HG03521 (cell line): ENCODE results near the gene SH3RF1.

ENCODE experiments used
- ATAC-seq: cut with Tn5 transposase; IDR thresholded peaks from one replicate; pipeline ENCODE4 v1.9.1; 2021; ENCODE audit warnings: mild to moderate bottlenecking, moderate library complexity; ENCODE audit not compliant: unreplicated experiment

SH3RF1 gene

GRCh38 chr4:169167957-169168858, 102.5 kb downstream of the SH3RF1 start:
- peak; percentile 92 for ATAC-seq

GRCh38 chr4:169164669-169165415, 105.9 kb downstream of the SH3RF1 start:
- no peak for ATAC-seq

DNA sequence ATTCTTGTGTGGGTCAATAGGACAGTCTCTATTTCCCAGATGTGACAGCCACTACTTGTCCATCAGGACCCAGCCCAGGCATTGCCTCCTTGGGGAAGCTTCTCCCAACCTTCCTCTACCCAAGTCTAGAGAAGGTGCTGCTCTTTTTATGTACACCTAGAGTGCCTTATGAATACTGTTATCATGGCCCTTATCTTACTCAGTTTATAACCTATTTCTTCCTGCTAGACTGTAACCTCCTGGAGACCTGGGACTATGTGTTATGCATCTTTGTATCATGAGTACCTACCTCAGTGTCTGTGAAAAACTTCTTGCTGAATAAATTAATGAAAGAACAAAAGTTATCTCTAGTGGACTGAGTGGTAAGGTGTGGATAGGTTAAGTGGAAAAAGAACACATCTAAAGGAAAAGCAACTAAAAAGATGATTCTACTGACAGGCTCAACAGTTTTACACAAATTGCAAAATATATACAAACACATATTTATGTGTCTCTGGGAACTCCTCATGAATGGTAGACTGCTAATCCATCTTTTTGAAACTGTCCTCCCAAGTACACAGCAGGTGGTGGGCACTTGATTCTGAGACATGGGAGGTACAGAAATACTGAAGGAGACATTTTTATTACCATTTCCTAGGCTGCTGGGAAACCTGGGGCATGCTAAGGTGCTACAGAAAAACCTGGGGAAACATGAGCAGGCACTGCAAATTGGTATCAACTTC, 106.6 kb downstream of the SH3RF1 start:
- ATAC-seq, result no peak

DNA sequence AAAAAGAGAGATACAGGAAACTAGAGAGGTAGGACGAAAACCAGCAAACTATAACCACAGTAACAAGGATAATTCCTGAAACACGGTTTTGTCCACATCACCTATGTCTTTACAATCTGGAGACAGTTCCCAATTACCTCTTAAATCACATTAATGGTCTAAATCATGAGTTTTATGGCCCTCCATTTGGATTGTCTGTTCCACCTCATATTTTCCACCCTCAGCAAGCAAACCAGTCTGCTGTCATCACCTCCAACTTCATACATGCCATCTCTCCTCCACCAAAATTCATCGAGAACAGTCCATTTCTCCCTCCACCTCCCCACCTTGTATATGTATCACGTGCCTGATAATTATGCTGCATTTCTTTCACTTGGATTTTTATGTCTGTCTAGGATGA, 107.3 kb downstream of the SH3RF1 start:
- no peak for ATAC-seq

DNA sequence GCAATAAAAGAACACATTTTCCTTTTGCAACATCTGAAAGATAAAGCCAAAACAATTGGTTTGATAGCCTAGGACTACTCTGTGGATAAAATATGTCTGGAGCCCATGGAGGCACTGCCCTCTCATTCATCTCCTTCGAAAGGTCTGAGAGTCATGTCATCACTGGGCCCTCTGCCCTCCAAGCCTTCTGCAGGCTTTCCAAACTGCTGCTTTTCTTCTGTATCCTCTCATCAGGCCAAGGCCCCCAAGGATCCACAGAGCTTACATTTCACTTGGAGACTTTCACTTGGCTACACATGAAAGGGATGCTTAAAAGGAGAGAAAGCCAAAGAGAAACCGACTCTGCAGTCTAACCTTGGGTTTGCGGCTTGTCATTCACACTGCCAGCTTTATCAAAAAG, 109.9 kb downstream of the SH3RF1 start:
- no peak for ATAC-seq

DNA sequence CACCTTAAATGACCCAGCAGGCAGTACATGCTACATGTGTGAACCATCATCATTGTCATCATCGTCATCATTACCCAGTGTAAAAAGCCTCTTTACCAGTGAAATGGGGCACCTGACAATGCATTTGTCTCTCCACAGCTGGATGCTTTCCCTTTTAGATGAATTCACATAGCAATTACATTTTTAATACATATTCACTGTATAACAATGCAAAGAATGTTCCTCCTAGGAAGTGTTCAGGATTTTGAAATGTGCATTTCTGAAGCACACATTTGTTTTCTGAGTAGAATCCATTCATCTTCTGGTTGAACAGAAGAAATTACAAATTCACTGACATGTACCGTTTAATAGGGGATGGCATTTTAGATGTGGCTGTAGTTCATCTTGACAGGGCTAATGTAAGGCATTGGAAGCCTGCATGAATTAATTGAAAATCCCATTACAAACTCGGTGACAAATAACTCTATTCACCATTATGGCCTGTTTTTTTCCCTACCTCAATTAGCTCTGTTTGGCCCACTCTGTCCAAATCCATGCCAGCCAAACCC, 111.1 kb downstream of the SH3RF1 start:
- ATAC-seq, result no peak

DNA sequence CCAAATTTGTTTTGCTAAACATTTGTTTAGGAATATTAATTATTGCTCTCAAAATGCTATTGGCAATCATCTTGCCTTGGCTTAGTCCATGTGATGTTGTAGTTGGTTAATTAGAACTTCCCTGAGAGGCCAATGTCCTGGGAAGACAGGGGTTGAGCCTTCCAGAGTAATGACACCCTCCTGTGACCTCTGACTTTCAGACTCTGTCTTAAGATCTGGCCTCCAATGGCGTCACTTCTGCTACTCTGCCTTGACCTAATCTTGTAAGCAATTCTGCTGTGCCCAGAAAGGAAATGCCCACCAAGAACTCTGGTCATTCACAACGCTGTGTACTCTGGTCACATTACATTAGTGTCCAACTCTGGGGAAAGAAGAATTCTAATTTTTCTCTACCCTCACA, 111.9 kb downstream of the SH3RF1 start:
- no peak for ATAC-seq

- ATAC-seq, result no peak
These were observed 112.7 kb downstream of the SH3RF1 start for GRCh38 chr4:169158046-169158445.

GRCh38 chr4:169156392-169156791, 114.4 kb downstream of the SH3RF1 start:
- ATAC-seq, result no peak

DNA sequence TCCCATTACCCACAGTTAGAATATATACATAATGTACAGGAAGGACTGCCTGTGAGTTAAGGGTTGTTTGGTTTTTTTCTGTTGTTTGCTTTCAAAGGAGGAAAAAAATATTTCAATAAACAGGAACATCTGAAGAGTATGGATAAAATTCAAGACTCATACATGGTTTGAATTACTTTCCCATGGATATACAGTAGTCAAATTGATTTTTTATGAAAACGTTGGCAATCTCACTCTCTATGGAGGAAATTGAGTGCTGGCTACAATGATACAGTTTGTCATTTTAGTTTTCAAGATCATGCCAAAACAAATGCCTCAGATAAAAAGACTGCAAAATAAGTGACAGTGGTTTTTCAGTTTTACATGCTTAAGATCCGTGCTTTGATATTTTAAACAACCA, 116.6 kb downstream of the SH3RF1 start:
- no peak for ATAC-seq

GRCh38 chr4:169153481-169154087, 117.2 kb downstream of the SH3RF1 start:
- ATAC-seq, result no peak

DNA sequence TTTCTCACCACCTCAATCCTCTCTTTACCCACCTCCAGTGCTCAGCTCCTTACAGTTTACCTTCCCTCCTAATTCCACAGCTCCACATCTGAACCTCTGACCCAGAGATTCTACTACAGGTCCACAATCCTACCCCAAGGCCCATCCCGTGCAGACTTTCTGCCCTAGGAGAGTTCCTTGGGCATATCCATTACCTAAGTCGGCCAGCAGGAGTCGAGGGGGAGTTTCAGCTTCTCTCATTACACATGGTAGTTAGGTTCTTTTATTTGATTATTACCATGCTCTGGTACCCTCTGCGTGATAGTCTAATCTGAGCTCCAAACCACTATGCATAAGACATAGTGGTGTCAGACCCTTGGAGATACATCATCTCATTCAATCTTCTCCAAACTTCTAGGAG, 117.9 kb downstream of the SH3RF1 start:
- no peak for ATAC-seq

DNA sequence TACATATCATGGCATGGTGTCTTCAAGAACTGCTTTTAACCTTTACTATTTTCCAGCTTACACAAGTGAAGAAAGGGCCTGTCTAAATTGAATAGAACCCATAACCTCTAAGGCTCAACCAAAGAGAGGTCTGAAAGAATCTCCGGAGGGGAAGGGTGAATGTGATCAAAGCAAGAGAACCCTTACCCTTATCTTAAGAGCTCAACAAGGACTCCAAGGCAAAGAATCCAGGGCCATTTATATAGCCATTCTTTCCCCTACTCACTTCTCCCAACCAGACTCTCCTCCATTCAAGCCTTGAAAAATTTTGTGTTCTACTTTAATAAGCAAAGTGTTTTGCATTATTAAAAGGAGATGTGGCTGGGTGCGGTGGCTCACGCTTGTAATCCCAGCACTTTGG, 118.7 kb downstream of the SH3RF1 start:
- no peak for ATAC-seq

- no peak for ATAC-seq
These were observed 119.1 kb downstream of the SH3RF1 start for GRCh38 chr4:169151671-169152070.

- ATAC-seq, result no peak
These were observed 120.0 kb downstream of the SH3RF1 start for GRCh38 chr4:169150806-169151205.

DNA sequence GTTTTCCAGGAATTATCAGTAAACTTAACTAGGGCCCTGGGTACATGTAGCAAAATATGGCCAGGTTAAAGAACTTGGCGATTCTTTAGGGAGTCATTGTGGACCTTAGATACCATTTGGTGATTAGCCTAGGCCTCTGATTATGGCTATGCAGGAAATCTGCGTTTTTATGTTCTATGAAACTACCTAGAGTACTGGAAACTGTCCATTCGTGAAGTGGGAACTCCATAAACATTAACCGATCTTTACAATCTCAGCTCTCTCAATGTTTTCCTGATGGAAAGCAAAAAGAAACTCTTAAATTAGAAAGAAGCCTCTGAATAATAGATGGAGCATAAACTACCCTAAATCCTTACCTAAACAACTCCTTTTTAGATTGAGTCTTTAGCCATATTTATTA, 121.9 kb downstream of the SH3RF1 start:
- no peak for ATAC-seq

DNA sequence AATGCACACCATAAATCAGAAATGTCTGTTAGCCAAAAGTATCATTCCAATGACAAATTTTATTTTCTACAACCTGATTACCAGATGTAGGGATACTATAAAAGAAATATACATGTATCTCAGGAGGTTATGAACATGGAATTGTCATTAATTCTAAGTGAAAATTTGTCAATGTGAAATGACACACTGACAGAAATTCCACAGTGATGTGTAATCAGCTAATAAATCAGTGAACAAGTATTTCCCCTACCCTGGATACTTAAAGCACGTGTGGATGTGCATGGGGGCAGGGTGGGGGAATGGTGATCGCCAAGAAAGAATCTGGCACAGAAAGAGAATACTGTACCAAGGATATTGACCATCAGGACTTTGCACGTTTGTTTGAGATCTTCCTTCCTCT, 123.6 kb downstream of the SH3RF1 start:
- ATAC-seq, result no peak

GRCh38 chr4:169144061-169144600, 126.6 kb downstream of the SH3RF1 start:
- ATAC-seq, result no peak

DNA sequence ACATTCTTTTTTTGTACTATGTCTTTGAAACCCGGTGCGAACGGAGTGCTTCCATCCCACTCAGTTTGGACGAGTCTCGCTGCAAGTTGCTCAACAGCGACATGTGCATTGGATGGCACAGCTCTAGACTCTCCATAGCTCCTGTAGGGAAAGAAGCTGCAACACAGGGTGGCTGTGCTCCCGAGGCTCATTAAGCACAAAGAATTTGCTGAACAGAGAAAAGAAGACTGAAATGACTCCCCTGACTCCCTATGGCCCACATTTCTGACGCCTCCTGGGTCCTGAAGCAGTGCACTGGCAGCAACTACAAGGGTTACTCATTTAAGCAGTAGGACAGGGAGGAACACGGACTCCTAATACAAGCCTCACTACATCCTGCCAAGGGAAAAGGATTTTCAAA, 127.4 kb downstream of the SH3RF1 start:
- ATAC-seq, result no peak

DNA sequence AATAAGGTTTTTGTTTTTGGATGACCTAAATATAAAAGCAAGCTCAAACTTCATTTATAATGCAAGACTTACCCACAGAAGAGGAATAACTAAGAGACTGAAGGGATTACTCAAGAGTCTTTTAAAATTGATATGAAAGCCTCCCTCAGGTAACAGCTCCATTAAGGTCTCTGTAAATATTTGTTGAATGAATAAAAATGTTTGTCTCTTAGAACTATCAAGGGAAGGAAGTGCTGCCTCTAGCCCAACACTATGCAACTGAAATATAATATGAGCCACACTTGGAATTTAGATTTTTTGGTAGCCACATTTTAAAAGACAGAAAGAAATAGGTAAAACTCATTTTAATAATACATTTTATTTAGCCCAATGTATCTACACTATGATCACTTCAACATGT, 127.8 kb downstream of the SH3RF1 start:
- no peak for ATAC-seq

DNA sequence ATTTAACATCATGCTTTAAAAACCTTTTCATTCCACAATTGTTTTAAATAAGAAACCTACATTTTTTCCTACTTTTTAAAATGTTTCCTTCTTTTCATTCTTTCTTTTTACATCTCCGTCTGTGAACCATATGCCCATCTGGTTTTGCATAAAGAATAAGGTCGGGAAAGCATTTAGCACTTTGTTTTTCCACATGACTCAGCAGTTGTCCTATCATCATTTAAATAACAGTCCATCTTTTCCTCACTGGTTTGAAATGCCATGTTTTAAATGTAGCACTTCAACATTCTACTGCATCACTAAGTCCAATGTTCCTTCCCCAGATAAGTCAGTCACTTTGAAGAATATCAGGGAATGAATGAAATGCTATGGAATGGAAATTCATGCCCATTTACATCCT, 128.4 kb downstream of the SH3RF1 start:
- no peak for ATAC-seq
